Measurements from ENCODE around the gene SARDH.

- TF ChIP-seq CTCF (IDR thresholded peaks at IDR 0.05) (no peak), POLR2A (IDR thresholded peaks at IDR 0.05) (no peak)
Measured at GRCh38 chr9:133727876-133728441, 10.2 kb downstream of the SARDH start.
